ENCODE results near the gene FOXP1. TPM values are rescaled to one million over a fixed set of nuclear protein-coding genes. Genes with fewer than 3 reads are reported as not detected.

Gene FOXP1
- total RNA-seq, 1 donor from 2014 or later: 107 TPM

- Histone ChIP-seq H3K4me3 (ENCODE audit: insufficient read depth, low read depth, low read length) (no peak overlapping the region), H4K20me1 (ENCODE audit: insufficient read depth, low read length) (peaks cover 76% of the 10 kb centered on the region), H3K4me2 (ENCODE audit: low read length) (peak overlapping the region; percentile 1), H3K27ac (ENCODE audit: low read depth, low read length) (no peak overlapping the region), H3K9me3 (ENCODE audit: insufficient read depth, low read depth, low read length) (no peaks in the 10 kb centered on the region), H3K9ac (ENCODE audit: low read length) (no peak overlapping the region), H3K27me3 (ENCODE audit: insufficient read depth, low read length) (no peaks in the 10 kb centered on the region), H3K36me3 (ENCODE audit: insufficient read depth, low read length) (no peaks in the 10 kb centered on the region), H3K79me2 (ENCODE audit: insufficient read depth, low read length) (peaks cover 72% of the 10 kb centered on the region), H2AFZ (ENCODE audit: low read depth, low read length) (no peak overlapping the region), H3K4me1 (ENCODE audit: insufficient read depth, low read length) (peaks cover 24% of the 10 kb centered on the region)
- no peak for FAIRE-seq
- DNase-seq (ENCODE audit: low read depth): no peak
- no peak for TF ChIP-seq CTCF (IDR thresholded peaks at IDR 0.05; ENCODE audit: insufficient read depth, low read depth, low read length)
- TF ChIP-seq EZH2 (IDR thresholded peaks at IDR 0.05; ENCODE audit: insufficient read depth, low read length): no peak
- H3K9me3 Mint-ChIP-seq (ENCODE audit: unreplicated experiment): no peaks in the 10 kb centered on the region
- no peaks in the 10 kb centered on the region for H3K27me3 Mint-ChIP-seq (ENCODE audit: low read depth, unreplicated experiment)
- H3K4me3 Mint-ChIP-seq (ENCODE audit: unreplicated experiment): no peak overlapping the region
- peaks cover 38% of the 10 kb centered on the region for H3K4me1 Mint-ChIP-seq (ENCODE audit: low read depth, unreplicated experiment)
- no peaks in the 10 kb centered on the region for H3K36me3 Mint-ChIP-seq (ENCODE audit: low read depth, unreplicated experiment)
- H3K27ac Mint-ChIP-seq (ENCODE audit: unreplicated experiment): no peak overlapping the region
Observed at GRCh38 chr3:71206305-71207165, 377.0 kb downstream of the FOXP1 start.

GRCh38 chr3:71203727-71204488 is 379.6 kb downstream of the FOXP1 start:
- Histone ChIP-seq H4K20me1 (ENCODE audit: insufficient read depth, low read length) (peaks cover 67% of the 10 kb centered on the region), H3K9me3 (ENCODE audit: insufficient read depth, low read depth, low read length) (no peaks in the 10 kb centered on the region), H3K27ac (ENCODE audit: low read depth, low read length) (no peak overlapping the region), H3K4me3 (ENCODE audit: insufficient read depth, low read depth, low read length) (no peak overlapping the region), H2AFZ (ENCODE audit: low read depth, low read length) (no peak overlapping the region), H3K9ac (ENCODE audit: low read length) (no peak overlapping the region), H3K4me2 (ENCODE audit: low read length) (no peak overlapping the region), H3K79me2 (ENCODE audit: insufficient read depth, low read length) (peaks cover 69% of the 10 kb centered on the region), H3K36me3 (ENCODE audit: insufficient read depth, low read length) (no peaks in the 10 kb centered on the region), H3K4me1 (ENCODE audit: insufficient read depth, low read length) (peaks cover 13% of the 10 kb centered on the region), H3K27me3 (ENCODE audit: insufficient read depth, low read length) (no peaks in the 10 kb centered on the region)
- H3K4me3 Mint-ChIP-seq (ENCODE audit: unreplicated experiment): no peak overlapping the region
- FAIRE-seq (no peak), DNase-seq (ENCODE audit: low read depth) (no peak)
- peaks cover 20% of the 10 kb centered on the region for H3K4me1 Mint-ChIP-seq (ENCODE audit: low read depth, unreplicated experiment)
- no peak for TF ChIP-seq EZH2 (IDR thresholded peaks at IDR 0.05; ENCODE audit: insufficient read depth, low read length)
- TF ChIP-seq CTCF (IDR thresholded peaks at IDR 0.05; ENCODE audit: insufficient read depth, low read depth, low read length): no peak
- no peaks in the 10 kb centered on the region for H3K36me3 Mint-ChIP-seq (ENCODE audit: low read depth, unreplicated experiment)
- no peak overlapping the region for H3K27ac Mint-ChIP-seq (ENCODE audit: unreplicated experiment)
- H3K9me3 Mint-ChIP-seq (ENCODE audit: unreplicated experiment): no peaks in the 10 kb centered on the region
- H3K27me3 Mint-ChIP-seq (ENCODE audit: low read depth, unreplicated experiment): no peaks in the 10 kb centered on the region

Data from astrocyte (in vitro differentiated cells and primary cell).